Psoas muscle (tissue), 8 donors: Measurements from ENCODE around the gene FANCC. TPM values are rescaled to one million over a fixed set of nuclear protein-coding genes. Genes with fewer than 3 reads are reported as not detected.
"Not testable (repeated sequence)": the region's sequence is repeated elsewhere in the genome, so short reads cannot be mapped to it uniquely, and the experiment has no call there.

Experiments
- ATAC-seq, 4 donors: fragments of 200-7000 bp; cut with Tn5 transposase; one replicate each; pipeline ENCODE4 v1.9.1; 2020; ENCODE audit warnings: moderate library complexity in 3 of 4, mild to moderate bottlenecking in 2 of 4
- DNase-seq, 2 donors: peaks; one replicate each; pipeline ENCODE4 v3.0.0-alpha.2; 2020
- H3K27ac ChIP-seq: fragments of 200-600 bp; one replicate; pipeline ENCODE4 v1.8.0; 2022
- H3K27me3 ChIP-seq, 3 donors: fragments of 200-600 bp in 1 of 3; one replicate each; pipeline versions ENCODE4 v1.6.1 to v1.8.0; 2013 to 2022; ENCODE audit warnings: low read length in 2 of 3, mild to moderate bottlenecking in 2 of 3, moderate library complexity in 1 of 3; ENCODE audit not compliant: insufficient read depth in 3 of 3
- H3K36me3 ChIP-seq, 2 donors: fragments of 200-600 bp in 1 of 2; one replicate each; pipeline versions ENCODE4 v1.6.1 to v1.8.0; 2013 to 2022; ENCODE audit warnings: low read depth in 1 of 2, mild to moderate bottlenecking in 1 of 2, moderate library complexity in 1 of 2; ENCODE audit not compliant: insufficient read depth in 1 of 2
- H3K4me1 ChIP-seq: fragments of 200-600 bp; one replicate; pipeline ENCODE4 v1.8.0; 2022
- H3K4me3 ChIP-seq: fragments of 200-600 bp; one replicate; pipeline ENCODE4 v1.8.0; 2022; ENCODE audit warnings: mild to moderate bottlenecking
- H3K9me3 ChIP-seq: fragments of 200-600 bp; one replicate; pipeline ENCODE4 v1.8.0; 2022
- CTCF ChIP-seq: fragments of 200-600 bp; IDR thresholded peaks from one replicate; pipeline ENCODE4 v1.8.0; 2022; ENCODE audit warnings: antibody characterized with exemption
- WGBS, 3 donors: extraction: QIAGEN DNeasy Blood & Tissue Kit; methylation state at CpG; one replicate each; pipeline versions ENCODE4 v1.1.6 to v1.1.7; 2013; 5-methylcytosine and 5-hydroxymethylcytosine counted together
- intact Hi-C, 2 donors: fragments of 100-400 bp; cut with DNase I; formaldehyde crosslinking; loops; one replicate each; pipeline versions ENCODE4 v1.11.0 to v1.14.2; 2022
- polyA plus RNA-seq, 3 donors: library from polyadenylated mRNA; stranded (reverse); fragments of 200-250 nt; gene quantifications; one replicate each; pipeline ENCODE4 v1.2.3, GENCODE V29; 2013
- total RNA-seq, 4 donors: library from RNA; stranded (reverse); fragmentation: NEBNext Ultra II Directional in 2 of 4; extraction: Animal tissue kit (Norgen Biotek cat#: 25700) in 2 of 4; gene quantifications; one replicate each; pipeline versions ENCODE4 v1.2.1 to v1.2.4, GENCODE V29; 2021 to 2023
- donor health status: healthy with polysubstance abuse.
- donor health status: DM: no; HTN: no; CAD: no; lungs with moderate emphysema.
- donor health status: Bipolar disorder and iron deficiency.
- donor health status: healthy.
- donor health status: DM: yes; HTN: yes; CAD: no.
- donor health status: DM: no; HTN: no; CAD: no.
- donor health status: DM: no; HTN: no; CAD: no.
- donor health status: DM: yes; HTN: yes; CAD: no.

The FANCC gene
- total and polyA plus RNA-seq, 7 donors, result 2.1 to 5.2 (median 3.6) TPM

- Histone ChIP-seq H3K9me3 (no peaks in the 10 kb centered on the region), H3K4me1 (no peaks in the 10 kb centered on the region), H3K4me3 (no peak overlapping the region), H3K27ac (peak overlapping the region; percentile 10), H3K36me3 (no peaks in the 10 kb centered on the region), H3K27me3 (no peaks in the 10 kb centered on the region)
- 89 to 95% (median 95%) methylated on average over 8 of the region's 8 CpGs for WGBS, 3 donors
- no peak for DNase-seq
- no peak for TF ChIP-seq CTCF
- no peak for ATAC-seq
- intact Hi-C loops, result no loop called here
Measured at GRCh38 chr9:95272830-95273229, 44.7 kb downstream of the FANCC start.

GRCh38 chr9:95270790-95271189 is 46.7 kb downstream of the FANCC start:
- TF ChIP-seq CTCF, result no peak

GRCh38 chr9:95269803-95270773 is 47.4 kb downstream of the FANCC start:
- H3K9me3 ChIP-seq, DNase-seq, ATAC-seq, H3K4me3 ChIP-seq, H3K4me1 ChIP-seq, H3K27ac ChIP-seq, H3K36me3 ChIP-seq, H3K27me3 ChIP-seq, intact Hi-C loops: not testable (repeated sequence)
- 84 to 87% (median 86%) methylated on average over 18 of the region's 18 CpGs for WGBS, 3 donors

More at GRCh38 chr9:95270790-95271189, 46.7 kb downstream of the FANCC start:
- intact Hi-C loops, result no loop called here
- Histone ChIP-seq H3K27ac (no peak overlapping the region), H3K36me3 (no peaks in the 10 kb centered on the region), H3K9me3 (no peaks in the 10 kb centered on the region), H3K27me3 (no peaks in the 10 kb centered on the region), H3K4me3 (no peak overlapping the region), H3K4me1 (no peaks in the 10 kb centered on the region)
- 77 to 83% (median 82%) methylated on average over 4 of the region's 4 CpGs for WGBS, 3 donors
- DNase-seq (no peak), ATAC-seq (no peak)

- no peaks in the 10 kb centered on the region for H3K9me3 ChIP-seq
- DNase-seq (no peak), ATAC-seq (peak in 2 of 4 donors; percentile 50 to 68)
- H3K36me3 ChIP-seq, result no peaks in the 10 kb centered on the region
- WGBS, 3 donors, result 13 to 25% (median 20%) methylated on average over 2 of the region's 2 CpGs
- no peak overlapping the region for H3K27ac ChIP-seq
- no peaks in the 10 kb centered on the region for H3K27me3 ChIP-seq
- H3K4me3 ChIP-seq, result no peak overlapping the region
- no peaks in the 10 kb centered on the region for H3K4me1 ChIP-seq
- intact Hi-C loops, result no loop called here
- TF ChIP-seq CTCF, result peak; percentile 38
Measured at GRCh38 chr9:95268681-95269080, 48.8 kb downstream of the FANCC start.

- ATAC-seq (no peak), DNase-seq (no peak)
- Histone ChIP-seq H3K27me3 (no peaks in the 10 kb centered on the region), H3K9me3 (no peaks in the 10 kb centered on the region), H3K4me3 (no peak overlapping the region), H3K27ac (no peak overlapping the region), H3K4me1 (no peaks in the 10 kb centered on the region), H3K36me3 (no peaks in the 10 kb centered on the region)
- intact Hi-C loops, result no loop called here
- TF ChIP-seq CTCF, result no peak
- WGBS, 3 donors, result 89 to 91% (median 90%) methylated on average over 5 of the region's 5 CpGs
Measured at GRCh38 chr9:95266649-95267048, 50.9 kb downstream of the FANCC start.
